Muscle of leg (tissue), 11 donors: ENCODE results near the gene FAM107B. TPM values are rescaled to one million over a fixed set of nuclear protein-coding genes. Genes with fewer than 3 reads are reported as not detected.

Source experiments
- DNase-seq: peaks from one replicate; pipeline ENCODE4 v3.0.0; 2013
- H3K27ac ChIP-seq: one replicate; pipeline ENCODE4 v1.5.1; 2013; ENCODE audit warnings: mild to moderate bottlenecking, low read length, control low read depth
- H3K27me3 ChIP-seq: one replicate; pipeline ENCODE4 v1.6.1; 2013; ENCODE audit warnings: low read length; ENCODE audit not compliant: control insufficient read depth, insufficient read depth
- H3K36me3 ChIP-seq: one replicate; pipeline ENCODE4 v1.6.1; 2013; ENCODE audit warnings: low read length; ENCODE audit not compliant: control insufficient read depth, insufficient read depth
- H3K4me1 ChIP-seq: one replicate; pipeline ENCODE4 v1.6.1; 2013; ENCODE audit warnings: low read length; ENCODE audit not compliant: control insufficient read depth, insufficient read depth
- H3K4me3 ChIP-seq: one replicate; pipeline ENCODE4 v1.5.1; 2013; ENCODE audit warnings: low read length, control low read depth
- H3K9me3 ChIP-seq: replicated peaks from 2 replicates; pipeline ENCODE4 v1.6.1; 2013; ENCODE audit warnings: low read depth, low read length; ENCODE audit not compliant: control insufficient read depth
- WGBS: methylation state at CpG from one replicate; pipeline ENCODE4 v1.1.5; 2013; ENCODE audit warnings: missing lambda C conversion rate; ENCODE audit not compliant: insufficient coverage; 5-methylcytosine and 5-hydroxymethylcytosine counted together
- polyA plus RNA-seq, 8 donors: library from polyadenylated mRNA; unstranded; fragments of 120-200 nt; gene quantifications; one replicate each; pipeline versions ENCODE4 v1.2.1 to v1.2.3, GENCODE V29; 2013; ENCODE audit warnings: inconsistent platforms in 1 of 8, low replicate concordance in 1 of 8; ENCODE audit not compliant: insufficient read length in 8 of 8, insufficient read depth in 1 of 8
- total RNA-seq: library from RNA; stranded (reverse); fragments of 120-200 nt; gene quantifications from one replicate; pipeline ENCODE4 v1.2.4, GENCODE V29; 2013

Gene FAM107B
- total and polyA plus RNA-seq, 9 donors: 13.5 to 32.4 (median 18.7) TPM

- 80% methylated on average over 1 of the region's 4 CpGs for WGBS
- DNase-seq: peak; percentile 75
- Histone ChIP-seq H3K36me3 (no peaks in the 10 kb centered on the region), H3K4me3 (no peak overlapping the region), H3K27ac (no peak overlapping the region), H3K4me1 (peaks cover 32% of the 10 kb centered on the region), H3K9me3 (no peaks in the 10 kb centered on the region), H3K27me3 (peaks cover 8% of the 10 kb centered on the region)
These were observed 297.3 kb downstream of the FAM107B start for GRCh38 chr10:14477408-14477710.

GRCh38 chr10:14476641-14477407 is 297.9 kb downstream of the FAM107B start:
- H3K36me3 ChIP-seq: no peaks in the 10 kb centered on the region

GRCh38 chr10:14476006-14476405 is 298.7 kb downstream of the FAM107B start:
- Histone ChIP-seq H3K27ac (no peak overlapping the region), H3K9me3 (no peaks in the 10 kb centered on the region), H3K4me3 (no peak overlapping the region), H3K4me1 (peaks cover 32% of the 10 kb centered on the region), H3K27me3 (peaks cover 8% of the 10 kb centered on the region), H3K36me3 (no peaks in the 10 kb centered on the region)
- WGBS: 76% methylated on average over 4 of the region's 5 CpGs
- DNase-seq: no peak

More at GRCh38 chr10:14476641-14477407, 297.9 kb downstream of the FAM107B start:
- Histone ChIP-seq H3K27ac (no peak overlapping the region), H3K9me3 (no peaks in the 10 kb centered on the region), H3K4me1 (peaks cover 32% of the 10 kb centered on the region), H3K27me3 (peaks cover 8% of the 10 kb centered on the region), H3K4me3 (no peak overlapping the region)
- WGBS: no CpG with 5 or more reads among the region's 9 CpGs
- DNase-seq: peak; percentile 65

- DNase-seq: peak; percentile 69
- H3K4me1 ChIP-seq: peaks cover 32% of the 10 kb centered on the region
- WGBS: 0% methylated on average over 1 of the region's 3 CpGs
- H3K4me3 ChIP-seq: no peak overlapping the region
- no peaks in the 10 kb centered on the region for H3K36me3 ChIP-seq
- H3K27me3 ChIP-seq: peaks cover 8% of the 10 kb centered on the region
- no peak overlapping the region for H3K27ac ChIP-seq
- no peaks in the 10 kb centered on the region for H3K9me3 ChIP-seq
These were observed 300.0 kb downstream of the FAM107B start for GRCh38 chr10:14474656-14475055.

GRCh38 chr10:14470920-14471319 is 303.8 kb downstream of the FAM107B start:
- DNase-seq: no peak
- Histone ChIP-seq H3K27ac (no peak overlapping the region), H3K4me1 (peaks cover 13% of the 10 kb centered on the region), H3K36me3 (no peaks in the 10 kb centered on the region), H3K27me3 (peaks cover under 1% of the 10 kb centered on the region), H3K4me3 (no peak overlapping the region), H3K9me3 (no peaks in the 10 kb centered on the region)
- 100% methylated on average over 1 of the region's 6 CpGs for WGBS

- 33% methylated on average over 2 of the region's 3 CpGs for WGBS
These were observed 306.0 kb downstream of the FAM107B start for GRCh38 chr10:14468726-14469125.

More at GRCh38 chr10:14468726-14469125, 306.0 kb downstream of the FAM107B start:
- no peak for DNase-seq
- Histone ChIP-seq H3K4me1 (peaks cover 8% of the 10 kb centered on the region), H3K9me3 (no peaks in the 10 kb centered on the region), H3K4me3 (no peak overlapping the region), H3K27ac (no peak overlapping the region), H3K36me3 (no peaks in the 10 kb centered on the region), H3K27me3 (no peaks in the 10 kb centered on the region)

Other genes starting within 250 kb of the FAM107B start
- 1.8 TPM for gene CDNF, start 63.1 kb upstream of the FAM107B start, total RNA-seq
- gene CDNF, start 63.1 kb upstream of the FAM107B start, polyA plus RNA-seq: 1 to 10 TPM; 2.2 to 4.4 (median 2.9) TPM
- 15.3 TPM for gene HSPA14, start 63.4 kb upstream of the FAM107B start, total RNA-seq
- gene HSPA14, start 63.4 kb upstream of the FAM107B start, polyA plus RNA-seq: 10 to 100 TPM; 11.1 to 15.2 (median 13.4) TPM
- 12.5 TPM for gene MSANTD7, start 63.4 kb upstream of the FAM107B start, total RNA-seq
- 10 to 100 TPM in 5 of 8 donors, 1 to 10 TPM in 3; 8.8 to 12.6 (median 10.3) TPM for gene MSANTD7, start 63.4 kb upstream of the FAM107B start, polyA plus RNA-seq
- gene SUV39H2, start 104.0 kb upstream of the FAM107B start, total RNA-seq: 14.7 TPM
- gene SUV39H2, start 104.0 kb upstream of the FAM107B start, polyA plus RNA-seq: 10 to 100 TPM in 7 of 8 donors, 1 to 10 TPM in 1; 9.3 to 17.6 (median 12.0) TPM
- gene DCLRE1C, start 179.2 kb upstream of the FAM107B start, total RNA-seq: 9.2 TPM
- 10 to 100 TPM in 1 of 8 donors, 1 to 10 TPM in 7; 6.5 to 10.8 (median 7.3) TPM for gene DCLRE1C, start 179.2 kb upstream of the FAM107B start, polyA plus RNA-seq
- 0.27 TPM for gene MEIG1, start 184.5 kb upstream of the FAM107B start, total RNA-seq
- under 1 TPM in 7 of 8 donors, not detected in 1; 0.28 to 0.97 (median 0.59) TPM for gene MEIG1, start 184.5 kb upstream of the FAM107B start, polyA plus RNA-seq